ENCODE data around the gene CACNG4. TPM values are rescaled to one million over a fixed set of nuclear protein-coding genes. Genes with fewer than 3 reads are reported as not detected.

The CACNG4 gene
- total RNA-seq, 1 donor from 2014 or later, result not detected

GRCh38 chr17:66929591-66929990 lies 34.9 kb upstream of the CACNG4 start:
- no peak overlapping the region for H3K27ac ChIP-seq (replicated peaks)
- peaks cover 80% of the 10 kb centered on the region for H3K27me3 ChIP-seq (ENCODE audit: low read depth)
- DNase-seq, result no peak
- H3K9me3 ChIP-seq (replicated peaks), result no peaks in the 10 kb centered on the region
- intact Hi-C loops (cut with micrococcal nuclease), result no loop called here
- H3K4me1 ChIP-seq, result no peaks in the 10 kb centered on the region
- H3K4me3 ChIP-seq, result no peak overlapping the region
- no peaks in the 10 kb centered on the region for H3K36me3 ChIP-seq
- no peak for TF ChIP-seq CTCF (IDR thresholded peaks at IDR 0.05; ENCODE audit: borderline replicate concordance)

- TF ChIP-seq CTCF (IDR thresholded peaks at IDR 0.05; ENCODE audit: borderline replicate concordance), result no peak
- no peak for DNase-seq
- H3K9me3 ChIP-seq (replicated peaks), result no peaks in the 10 kb centered on the region
- no peaks in the 10 kb centered on the region for H3K4me1 ChIP-seq
- peaks cover 69% of the 10 kb centered on the region for H3K27me3 ChIP-seq (ENCODE audit: low read depth)
- intact Hi-C loops (cut with micrococcal nuclease), result no loop called here
- no peak overlapping the region for H3K27ac ChIP-seq (replicated peaks)
- H3K4me3 ChIP-seq, result no peak overlapping the region
- no peaks in the 10 kb centered on the region for H3K36me3 ChIP-seq
Observed at GRCh38 chr17:66930933-66931332, 33.6 kb upstream of the CACNG4 start.

GRCh38 chr17:66932311-66932710 lies 32.2 kb upstream of the CACNG4 start:
- Histone ChIP-seq H3K9me3 (replicated peaks) (no peaks in the 10 kb centered on the region), H3K27me3 (ENCODE audit: low read depth) (peaks cover 66% of the 10 kb centered on the region), H3K27ac (replicated peaks) (no peak overlapping the region), H3K4me3 (no peak overlapping the region), H3K36me3 (no peaks in the 10 kb centered on the region), H3K4me1 (no peaks in the 10 kb centered on the region)
- TF ChIP-seq CTCF (IDR thresholded peaks at IDR 0.05; ENCODE audit: borderline replicate concordance), result no peak
- intact Hi-C loops (cut with micrococcal nuclease), result no loop called here
- no peak for DNase-seq

DNA sequence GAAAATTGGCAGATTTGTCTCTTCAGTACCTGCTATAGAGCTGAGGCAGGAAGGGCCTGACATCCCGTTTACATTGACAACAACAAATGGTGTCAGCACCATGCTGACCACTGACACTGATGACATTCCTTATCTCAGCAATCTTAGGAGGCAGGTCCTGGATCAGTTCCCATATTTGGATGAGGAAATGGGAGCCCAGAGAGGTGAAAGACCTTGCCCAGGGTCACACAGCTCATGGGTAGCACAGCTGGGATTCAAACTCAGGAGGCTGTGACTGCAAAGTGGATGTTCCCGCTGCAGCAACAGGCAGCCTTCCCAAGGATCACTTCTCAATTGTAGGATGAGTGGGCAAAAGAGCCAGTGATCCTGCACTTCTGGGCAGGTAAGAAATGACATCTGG lies 30.5 kb upstream of the CACNG4 start:
- no peaks in the 10 kb centered on the region for H3K4me1 ChIP-seq
- H3K36me3 ChIP-seq, result no peaks in the 10 kb centered on the region
- no peak for DNase-seq
- intact Hi-C loops (cut with micrococcal nuclease), result no loop called here
- peaks cover 66% of the 10 kb centered on the region for H3K27me3 ChIP-seq (ENCODE audit: low read depth)
- peaks cover 5% of the 10 kb centered on the region for H3K9me3 ChIP-seq (replicated peaks)
- H3K27ac ChIP-seq (replicated peaks), result no peak overlapping the region
- no peak for TF ChIP-seq CTCF (IDR thresholded peaks at IDR 0.05; ENCODE audit: borderline replicate concordance)
- H3K4me3 ChIP-seq, result no peak overlapping the region

DNA sequence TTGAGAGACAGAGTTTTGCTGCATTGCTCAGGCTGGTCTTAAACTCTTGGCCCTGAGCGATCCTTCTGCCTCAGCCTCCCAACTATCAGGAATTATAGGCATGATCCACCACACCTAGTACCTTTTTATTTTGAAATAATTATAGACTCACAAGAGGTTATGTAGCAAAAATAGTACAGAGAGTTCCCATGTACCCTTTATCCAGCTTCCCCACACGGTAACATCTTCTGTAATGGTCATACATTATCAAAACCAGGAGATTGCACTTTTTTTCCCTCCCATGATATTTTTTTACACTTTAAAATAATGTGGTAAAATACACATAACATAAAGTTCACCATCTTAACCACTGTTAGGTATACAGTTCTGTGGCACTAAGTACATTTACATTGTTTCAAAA lies 28.8 kb upstream of the CACNG4 start:
- H3K9me3 ChIP-seq (replicated peaks), result peaks cover 5% of the 10 kb centered on the region
- H3K36me3 ChIP-seq, result no peaks in the 10 kb centered on the region
- H3K27me3 ChIP-seq (ENCODE audit: low read depth), result peaks cover 76% of the 10 kb centered on the region
- no peaks in the 10 kb centered on the region for H3K4me1 ChIP-seq
- no peak overlapping the region for H3K27ac ChIP-seq (replicated peaks)
- TF ChIP-seq CTCF (IDR thresholded peaks at IDR 0.05; ENCODE audit: borderline replicate concordance), result no peak
- DNase-seq, result no peak
- intact Hi-C loops (cut with micrococcal nuclease), result no loop called here
- H3K4me3 ChIP-seq, result no peak overlapping the region

GRCh38 chr17:66938656-66939055 lies 25.9 kb upstream of the CACNG4 start:
- Histone ChIP-seq H3K9me3 (replicated peaks) (peaks cover 5% of the 10 kb centered on the region), H3K27me3 (ENCODE audit: low read depth) (peaks cover 76% of the 10 kb centered on the region), H3K4me3 (no peak overlapping the region), H3K4me1 (no peaks in the 10 kb centered on the region), H3K27ac (replicated peaks) (no peak overlapping the region), H3K36me3 (no peaks in the 10 kb centered on the region)
- TF ChIP-seq CTCF (IDR thresholded peaks at IDR 0.05; ENCODE audit: borderline replicate concordance), result no peak
- intact Hi-C loops (cut with micrococcal nuclease), result no loop called here
- no peak for DNase-seq
